Measurements from ENCODE around the gene DDAH1. TPM values are rescaled to one million over a fixed set of nuclear protein-coding genes. Genes with fewer than 3 reads are reported as not detected.
A peak's percentile ranks its signal among the peaks of the same experiment; 100 is the strongest.

DDAH1 gene
- total and polyA plus RNA-seq, 2 of the 4 experiments (the other 2 are of a cell fraction): 78.0 to 94.5 TPM

DNA sequence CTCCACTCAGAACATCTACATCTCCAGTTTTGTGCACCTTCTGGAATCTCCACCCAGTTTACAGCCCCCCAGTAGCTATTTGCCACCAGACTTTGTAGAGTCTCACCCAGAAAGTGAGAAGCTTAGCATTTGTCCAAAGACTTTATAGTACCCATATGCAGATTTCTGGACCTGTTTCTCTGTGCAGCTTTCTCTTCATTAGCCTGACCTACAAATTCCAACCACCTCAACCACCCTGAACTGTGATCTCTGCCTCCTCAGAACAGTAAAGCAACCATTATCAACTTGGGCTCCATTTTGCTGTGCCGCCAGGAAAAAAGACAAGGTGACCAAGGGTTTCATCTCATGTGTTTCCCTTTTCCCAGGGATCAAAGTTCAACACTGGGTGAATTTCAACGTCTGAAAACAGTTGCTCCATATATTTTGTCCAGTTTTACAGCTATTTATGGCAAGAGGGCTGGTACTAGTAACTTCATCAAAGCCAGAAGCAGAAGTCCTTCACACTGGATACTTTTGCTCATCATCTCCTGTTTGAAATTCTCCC lies 36.5 kb upstream of the DDAH1 start:
- Histone ChIP-seq H2AFZ (replicated peaks; ENCODE audit: low read length, poor library complexity) (no peak overlapping the region), H2BK20ac (ENCODE audit: low read depth, low read length) (no peak overlapping the region), H2AK9ac (replicated peaks; ENCODE audit: low read depth, low read length, poor library complexity) (no peak overlapping the region), H3K4me2 (ENCODE audit: low read depth, low read length) (no peak overlapping the region), H4K8ac (ENCODE audit: low read depth in 2 of 2, low read length in 2 of 2) (no peak overlapping the region), H3K18ac (ENCODE audit: low read depth, low read length) (peak overlapping the region; percentile 73; the same call in 1 of the 2 replicates), H3K27ac (ENCODE audit: insufficient read depth, low read length) (no peak overlapping the region), H3K4ac (ENCODE audit: low read depth, low read length) (peak overlapping the region; percentile 52; the same call in 1 of the 2 replicates), H2BK5ac (ENCODE audit: low read depth, low read length, poor library complexity, severe bottlenecking) (peak overlapping the region; percentile 27), H3K9ac (ENCODE audit: low read depth, low read length) (no peak overlapping the region), H3K4me1 (ENCODE audit: control insufficient read depth, insufficient read depth, low read length) (peaks cover 13% of the 10 kb centered on the region), H3K79me1 (ENCODE audit: low read depth in 1 of 2, low read length in 2 of 2) (peaks cover 23 to 71% of the 10 kb centered on the region in 2 experiments), H2BK15ac (ENCODE audit: low read depth, low read length) (no peak overlapping the region), H3K23ac (ENCODE audit: low read depth, low read length) (no peak overlapping the region; the same call in none of the 2 replicates), H4K91ac (ENCODE audit: insufficient read depth, low read depth, low read length) (no peak overlapping the region), H4K20me1 (ENCODE audit: insufficient read depth, low read length) (peaks cover 42% of the 10 kb centered on the region), H3K56ac (ENCODE audit: extremely low read depth, insufficient read depth, low read length) (no peak overlapping the region), H3K4me3 (ENCODE audit: insufficient read depth, low read depth, low read length) (no peak overlapping the region), H3K27me3 (ENCODE audit: control insufficient read depth, insufficient read depth, low read length) (no peaks in the 10 kb centered on the region), H4K5ac (ENCODE audit: low read depth, low read length) (peak overlapping the region; percentile 35; the same call in 1 of the 2 replicates), H3K36me3 (ENCODE audit: control insufficient read depth, insufficient read depth, low read length) (peaks cover 2% of the 10 kb centered on the region; the same call in 1 of the 2 replicates), H3K9me1 (ENCODE audit: insufficient read depth, low read length) (peaks cover 13% of the 10 kb centered on the region), H2BK120ac (ENCODE audit: low read depth, low read length) (0 out of 2 replicates have a peak overlapping the region, but pooled peaks have one; percentile 39), H3K9me3 (ENCODE audit: control insufficient read depth, insufficient read depth, low read length) (0 out of 2 replicates have a peak, but pooled peaks cover 2% of the 10 kb centered on the region), H3K14ac (replicated peaks; ENCODE audit: low read depth, low read length) (no peak overlapping the region; the same call in none of the 2 replicates), H2AK5ac (ENCODE audit: low read depth, low read length) (0 out of 2 replicates have a peak overlapping the region, but pooled peaks have one; percentile 5)
- CTCF ChIA-PET: interaction anchor here (0.8 kb wide), 1 partner anchor 161 kb away, joined by 3 read pairs; no protein-coding TSS in a partner anchor
- WGBS, 2 experiments (ENCODE audit: extremely low coverage in 2 of 2, insufficient read length in 1 of 2): 100% methylated on average over 1 of the region's 2 CpGs; no CpG with 5 or more reads in 1 of the 2 experiments
- POLR2A ChIA-PET (ENCODE audit: unreplicated experiment): interaction anchor here (0.5 to 1.1 kb wide), 2 partner anchors 80 to 152 kb away, joined by 3 read pairs; no protein-coding TSS in a partner anchor
- dilution Hi-C loops (cut with HindIII; ENCODE audit: low sequenced_read_pairs, unreplicated experiment) (no loop called here), in situ Hi-C loops (cut with MboI; ENCODE audit: low sequenced_read_pairs) (no loop called here), intact Hi-C loops (cut with micrococcal nuclease) (no loop called here)
- ATAC-seq (ENCODE audit: low read depth): no peak
- no peak for DNase-seq
- BruUV-seq (replicated peaks): no TSS peak
- TF ChIP-seq CEBPB (IDR thresholded peaks at IDR 0.05; ENCODE audit: low read depth, low read length) (no peak), RFX5 (IDR thresholded peaks at IDR 0.05; ENCODE audit: low read depth, low read length) (no peak), FOS (IDR thresholded peaks at IDR 0.05; ENCODE audit: low read depth, low read length) (no peak), SMC3 (IDR thresholded peaks at IDR 0.05; ENCODE audit: low read depth, low read length) (no peak), CHD1 (IDR thresholded peaks at IDR 0.05; ENCODE audit: low read depth, low read length) (no peak), POLR2A (IDR thresholded peaks at IDR 0.05; ENCODE audit: low read depth, low read length) (no peak), RCOR1 (IDR thresholded peaks at IDR 0.05; ENCODE audit: insufficient replicate concordance, low read length) (no peak), MXI1 (IDR thresholded peaks at IDR 0.05; ENCODE audit: borderline replicate concordance, low read depth, low read length) (no peak), MAFK (IDR thresholded peaks at IDR 0.05; ENCODE audit: low read depth, low read length) (no peak), MAZ (IDR thresholded peaks at IDR 0.05; ENCODE audit: borderline replicate concordance, low read depth, low read length) (no peak), BHLHE40 (IDR thresholded peaks at IDR 0.05; ENCODE audit: low read depth, low read length) (no peak), NFE2L2 (IDR thresholded peaks at IDR 0.05; ENCODE audit: low read depth, low read length) (no peak)
- TF ChIP-seq, protein P1, sequence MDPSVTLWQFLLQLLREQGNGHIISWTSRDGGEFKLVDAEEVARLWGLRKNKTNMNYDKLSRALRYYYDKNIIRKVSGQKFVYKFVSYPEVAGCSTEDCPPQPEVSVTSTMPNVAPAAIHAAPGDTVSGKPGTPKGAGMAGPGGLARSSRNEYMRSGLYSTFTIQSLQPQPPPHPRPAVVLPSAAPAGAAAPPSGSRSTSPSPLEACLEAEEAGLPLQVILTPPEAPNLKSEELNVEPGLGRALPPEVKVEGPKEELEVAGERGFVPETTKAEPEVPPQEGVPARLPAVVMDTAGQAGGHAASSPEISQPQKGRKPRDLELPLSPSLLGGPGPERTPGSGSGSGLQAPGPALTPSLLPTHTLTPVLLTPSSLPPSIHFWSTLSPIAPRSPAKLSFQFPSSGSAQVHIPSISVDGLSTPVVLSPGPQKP (IDR thresholded peaks at IDR 0.05; ENCODE audit: borderline replicate concordance, low read depth, low read length): no peak
- TF ChIP-seq, protein P2, sequence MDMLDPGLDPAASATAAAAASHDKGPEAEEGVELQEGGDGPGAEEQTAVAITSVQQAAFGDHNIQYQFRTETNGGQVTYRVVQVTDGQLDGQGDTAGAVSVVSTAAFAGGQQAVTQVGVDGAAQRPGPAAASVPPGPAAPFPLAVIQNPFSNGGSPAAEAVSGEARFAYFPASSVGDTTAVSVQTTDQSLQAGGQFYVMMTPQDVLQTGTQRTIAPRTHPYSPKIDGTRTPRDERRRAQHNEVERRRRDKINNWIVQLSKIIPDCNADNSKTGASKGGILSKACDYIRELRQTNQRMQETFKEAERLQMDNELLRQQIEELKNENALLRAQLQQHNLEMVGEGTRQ (IDR thresholded peaks at IDR 0.05; ENCODE audit: low read depth, low read length): no peak
- TF ChIP-seq, protein P3, sequence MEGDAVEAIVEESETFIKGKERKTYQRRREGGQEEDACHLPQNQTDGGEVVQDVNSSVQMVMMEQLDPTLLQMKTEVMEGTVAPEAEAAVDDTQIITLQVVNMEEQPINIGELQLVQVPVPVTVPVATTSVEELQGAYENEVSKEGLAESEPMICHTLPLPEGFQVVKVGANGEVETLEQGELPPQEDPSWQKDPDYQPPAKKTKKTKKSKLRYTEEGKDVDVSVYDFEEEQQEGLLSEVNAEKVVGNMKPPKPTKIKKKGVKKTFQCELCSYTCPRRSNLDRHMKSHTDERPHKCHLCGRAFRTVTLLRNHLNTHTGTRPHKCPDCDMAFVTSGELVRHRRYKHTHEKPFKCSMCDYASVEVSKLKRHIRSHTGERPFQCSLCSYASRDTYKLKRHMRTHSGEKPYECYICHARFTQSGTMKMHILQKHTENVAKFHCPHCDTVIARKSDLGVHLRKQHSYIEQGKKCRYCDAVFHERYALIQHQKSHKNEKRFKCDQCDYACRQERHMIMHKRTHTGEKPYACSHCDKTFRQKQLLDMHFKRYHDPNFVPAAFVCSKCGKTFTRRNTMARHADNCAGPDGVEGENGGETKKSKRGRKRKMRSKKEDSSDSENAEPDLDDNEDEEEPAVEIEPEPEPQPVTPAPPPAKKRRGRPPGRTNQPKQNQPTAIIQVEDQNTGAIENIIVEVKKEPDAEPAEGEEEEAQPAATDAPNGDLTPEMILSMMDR (conservative IDR thresholded peaks at IDR 0.05; ENCODE audit: low read depth, low read length): no peak
